Measurements from ENCODE around the gene LRP5. TPM values are rescaled to one million over a fixed set of nuclear protein-coding genes. Genes with fewer than 3 reads are reported as not detected.

LRP5 gene
- total and polyA plus RNA-seq, 12 donors: 10.7 to 277 (median 75.8) TPM

- intact Hi-C loops (cut with DNase I): no loop called here
- H3K27ac ChIP-seq: no peak overlapping the region
- WGBS, 4 donors: 81 to 85% (median 83%) methylated on average over 3 to 6 of the region's 6 CpGs
Measured at GRCh38 chr11:68358416-68358815, 46.0 kb downstream of the LRP5 start.

GRCh38 chr11:68361702-68362101 lies 49.3 kb downstream of the LRP5 start:
- intact Hi-C loops (cut with DNase I): no loop called here
- TF ChIP-seq CTCF (IDR thresholded peaks at IDR 0.05) (no peak), POLR2A (IDR thresholded peaks at IDR 0.05) (no peak)
- DNase-seq: no peak
- no peaks in the 10 kb centered on the region for H3K9me3 ChIP-seq (replicated peaks in 1 of 3)
- H3K27ac ChIP-seq: no peak overlapping the region
- peaks cover 0 to 17% of the 10 kb centered on the region in 2 donors for H3K36me3 ChIP-seq (replicated peaks in 1 of 2)
- no peaks in the 10 kb centered on the region for H3K27me3 ChIP-seq
- H3K4me3 ChIP-seq: no peak overlapping the region
- H3K4me1 ChIP-seq (replicated peaks in 1 of 2): no peaks in the 10 kb centered on the region
- 94 to 100% (median 95%) methylated on average over 8 of the region's 8 CpGs for WGBS, 4 donors

More at GRCh38 chr11:68358416-68358815, 46.0 kb downstream of the LRP5 start:
- Histone ChIP-seq H3K4me1 (replicated peaks in 1 of 2) (peaks cover 14 to 19% of the 10 kb centered on the region in 2 donors), H3K4me3 (no peak overlapping the region), H3K36me3 (replicated peaks in 1 of 2) (peaks cover 0 to 11% of the 10 kb centered on the region in 2 donors), H3K9me3 (replicated peaks in 1 of 3) (no peaks in the 10 kb centered on the region), H3K27me3 (no peaks in the 10 kb centered on the region)
- DNase-seq: no peak
- TF ChIP-seq POLR2A (IDR thresholded peaks at IDR 0.05) (no peak), CTCF (IDR thresholded peaks at IDR 0.05) (no peak)

DNA sequence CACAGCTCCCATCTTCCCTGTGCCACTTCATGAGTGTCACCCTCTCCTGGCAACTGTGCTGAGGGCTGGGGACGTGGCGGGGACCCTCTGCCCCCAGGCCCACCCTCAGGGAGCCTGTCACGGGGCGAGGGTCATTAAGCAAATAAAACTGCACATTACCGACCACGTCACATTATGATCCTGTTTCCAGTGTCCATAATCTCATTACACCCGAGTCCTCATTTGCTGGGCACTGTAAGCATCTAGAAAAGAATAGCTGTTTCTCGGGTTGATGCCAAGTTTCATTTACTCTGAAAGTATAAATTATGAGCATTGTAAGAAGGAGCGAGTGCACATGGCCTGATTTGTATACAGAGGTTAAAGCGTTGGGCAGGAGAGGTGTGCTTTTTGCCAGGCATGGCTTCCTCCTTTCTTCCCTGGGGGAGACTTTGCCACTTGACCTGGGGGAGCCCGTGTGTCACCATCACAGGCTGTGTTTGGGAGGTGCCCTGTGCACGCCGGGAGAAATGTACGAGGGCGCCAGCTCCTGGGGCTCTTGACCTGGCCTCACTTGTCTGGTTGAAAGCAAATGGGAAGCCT lies 50.5 kb downstream of the LRP5 start:
- H3K27me3 ChIP-seq: no peaks in the 10 kb centered on the region

DNA sequence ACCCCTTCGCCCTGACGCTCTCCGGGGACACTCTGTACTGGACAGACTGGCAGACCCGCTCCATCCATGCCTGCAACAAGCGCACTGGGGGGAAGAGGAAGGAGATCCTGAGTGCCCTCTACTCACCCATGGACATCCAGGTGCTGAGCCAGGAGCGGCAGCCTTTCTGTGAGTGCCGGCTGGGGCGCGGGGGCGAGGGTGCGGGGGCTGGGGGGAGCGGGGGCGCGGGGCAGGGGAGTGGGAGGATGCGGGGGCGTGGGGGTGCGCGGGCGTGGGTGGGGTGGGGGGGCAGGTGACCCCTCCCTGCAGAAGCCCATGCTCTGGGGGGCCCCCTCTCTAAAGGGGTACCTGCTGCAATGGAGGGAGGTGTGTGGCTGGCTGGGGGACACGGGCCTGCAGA lies 51.4 kb downstream of the LRP5 start:
- Histone ChIP-seq H3K9me3 (replicated peaks in 1 of 3) (no peaks in the 10 kb centered on the region), H3K4me3 (no peak overlapping the region), H3K4me1 (replicated peaks in 1 of 2) (no peaks in the 10 kb centered on the region), H3K27me3 (no peaks in the 10 kb centered on the region), H3K36me3 (replicated peaks in 1 of 2) (peaks cover 0 to 26% of the 10 kb centered on the region in 2 donors), H3K27ac (no peak overlapping the region)
- 87 to 95% (median 94%) methylated on average over 10 to 20 of the region's 20 CpGs for WGBS, 4 donors
- intact Hi-C loops (cut with DNase I): no loop called here
- no peak for TF ChIP-seq CTCF (IDR thresholded peaks at IDR 0.05)
- no peak for TF ChIP-seq POLR2A (IDR thresholded peaks at IDR 0.05)
- no peak for DNase-seq

More for the DNA sequence above, 50.5 kb downstream of the LRP5 start:
- no peak for DNase-seq
- H3K27ac ChIP-seq: no peak overlapping the region
- 85 to 90% (median 89%) methylated on average over 11 to 15 of the region's 15 CpGs for WGBS, 4 donors
- no peak overlapping the region for H3K4me3 ChIP-seq
- no peak for TF ChIP-seq CTCF (IDR thresholded peaks at IDR 0.05)
- no peak for TF ChIP-seq POLR2A (IDR thresholded peaks at IDR 0.05)
- no peaks in the 10 kb centered on the region for H3K9me3 ChIP-seq (replicated peaks in 1 of 3)
- H3K36me3 ChIP-seq (replicated peaks in 1 of 2): peaks cover 0 to 26% of the 10 kb centered on the region in 2 donors
- H3K4me1 ChIP-seq (replicated peaks in 1 of 2): no peaks in the 10 kb centered on the region
- intact Hi-C loops (cut with DNase I): no loop called here

Measured in adrenal gland (tissue), 12 donors.